HFFc6 (cell line): ENCODE data around the gene NXPH4. TPM values are rescaled to one million over a fixed set of nuclear protein-coding genes. Genes with fewer than 3 reads are reported as not detected.

Source experiments
- DNase-seq: peaks from one replicate; pipeline ENCODE4 v3.0.0-alpha.2; 2018
- H3K27ac Mint-ChIP-seq: 2 replicates; pipeline ENCODE4 v1.8.0; 2020; ENCODE audit warnings: mild to moderate bottlenecking, mixed read lengths
- H3K27me3 Mint-ChIP-seq: 2 replicates; pipeline ENCODE4 v1.8.0; 2021; ENCODE audit warnings: mild to moderate bottlenecking, moderate library complexity, mixed read lengths; ENCODE audit not compliant: insufficient read depth
- H3K36me3 Mint-ChIP-seq: 2 replicates; pipeline ENCODE4 v1.8.0; 2021; ENCODE audit warnings: low read depth, mixed read lengths
- H3K4me1 Mint-ChIP-seq: 2 replicates; pipeline ENCODE4 v1.8.0; 2020; ENCODE audit warnings: low read depth, mixed read lengths
- H3K4me3 Mint-ChIP-seq: 2 replicates; pipeline ENCODE4 v1.8.0; 2020; ENCODE audit warnings: mild to moderate bottlenecking, moderate library complexity, mixed read lengths
- H3K9me3 Mint-ChIP-seq: 2 replicates; pipeline ENCODE4 v1.8.0; 2020; ENCODE audit warnings: mild to moderate bottlenecking, mixed read lengths
- microRNA-seq: library from miRNA; unstranded; fragments of <30 nt; microRNA quantifications from one replicate; pipeline ENCODE4, GENCODE V29; 2019
- total RNA-seq, 6 experiments: library from RNA; stranded (reverse); fragmentation: NEBNext Ultra II Directional; extraction: Animal tissue kit (Norgen Biotek cat#: 25700); gene quantifications; 2 replicates in 1 of 6; 3 replicates in 5 of 6; pipeline ENCODE4 v1.2.3, GENCODE V29; 2021
- TF ChIP-seq, protein P1 (sequence below): fragments of 200-600 bp; sonication (generic); IDR thresholded peaks from 2 replicates; pipeline ENCODE4 v1.5.0; 2021; ENCODE audit warnings: antibody characterized with exemption, mild to moderate bottlenecking

NXPH4 gene
- total RNA-seq, 6 experiments from 2014 or later: 2.9 to 8.2 (median 3.9) TPM

DNA sequence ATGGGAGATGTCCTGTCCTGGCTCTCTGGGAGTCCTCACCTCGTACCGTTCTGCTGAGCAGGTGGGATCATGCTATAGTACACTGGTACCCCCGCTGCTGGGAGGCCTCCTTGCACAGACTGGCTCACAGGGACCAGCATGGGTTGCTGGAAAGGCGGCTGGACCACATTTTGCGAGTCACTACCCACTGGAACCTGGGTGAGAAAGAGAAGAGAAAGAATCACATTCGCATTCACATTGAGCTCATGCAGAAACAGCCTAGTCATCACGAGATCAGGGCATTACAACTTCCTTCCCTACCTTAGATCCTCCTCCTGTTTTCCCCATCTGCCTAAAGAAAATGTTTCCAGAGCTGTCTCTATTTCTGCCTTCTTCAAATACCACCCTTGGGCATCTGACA lies 51.7 kb downstream of the NXPH4 start:
- Mint-ChIP-seq H3K4me3 (no peak overlapping the region), H3K9me3 (no peaks in the 10 kb centered on the region), H3K4me1 (peaks cover 27% of the 10 kb centered on the region), H3K27ac (peak overlapping the region; percentile 70), H3K36me3 (peaks cover 14% of the 10 kb centered on the region), H3K27me3 (no peaks in the 10 kb centered on the region; the same call in 1 of the 2 replicates)
- peak; percentile 52 for DNase-seq
- TF ChIP-seq, protein P1, sequence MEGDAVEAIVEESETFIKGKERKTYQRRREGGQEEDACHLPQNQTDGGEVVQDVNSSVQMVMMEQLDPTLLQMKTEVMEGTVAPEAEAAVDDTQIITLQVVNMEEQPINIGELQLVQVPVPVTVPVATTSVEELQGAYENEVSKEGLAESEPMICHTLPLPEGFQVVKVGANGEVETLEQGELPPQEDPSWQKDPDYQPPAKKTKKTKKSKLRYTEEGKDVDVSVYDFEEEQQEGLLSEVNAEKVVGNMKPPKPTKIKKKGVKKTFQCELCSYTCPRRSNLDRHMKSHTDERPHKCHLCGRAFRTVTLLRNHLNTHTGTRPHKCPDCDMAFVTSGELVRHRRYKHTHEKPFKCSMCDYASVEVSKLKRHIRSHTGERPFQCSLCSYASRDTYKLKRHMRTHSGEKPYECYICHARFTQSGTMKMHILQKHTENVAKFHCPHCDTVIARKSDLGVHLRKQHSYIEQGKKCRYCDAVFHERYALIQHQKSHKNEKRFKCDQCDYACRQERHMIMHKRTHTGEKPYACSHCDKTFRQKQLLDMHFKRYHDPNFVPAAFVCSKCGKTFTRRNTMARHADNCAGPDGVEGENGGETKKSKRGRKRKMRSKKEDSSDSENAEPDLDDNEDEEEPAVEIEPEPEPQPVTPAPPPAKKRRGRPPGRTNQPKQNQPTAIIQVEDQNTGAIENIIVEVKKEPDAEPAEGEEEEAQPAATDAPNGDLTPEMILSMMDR: no peak

DNA sequence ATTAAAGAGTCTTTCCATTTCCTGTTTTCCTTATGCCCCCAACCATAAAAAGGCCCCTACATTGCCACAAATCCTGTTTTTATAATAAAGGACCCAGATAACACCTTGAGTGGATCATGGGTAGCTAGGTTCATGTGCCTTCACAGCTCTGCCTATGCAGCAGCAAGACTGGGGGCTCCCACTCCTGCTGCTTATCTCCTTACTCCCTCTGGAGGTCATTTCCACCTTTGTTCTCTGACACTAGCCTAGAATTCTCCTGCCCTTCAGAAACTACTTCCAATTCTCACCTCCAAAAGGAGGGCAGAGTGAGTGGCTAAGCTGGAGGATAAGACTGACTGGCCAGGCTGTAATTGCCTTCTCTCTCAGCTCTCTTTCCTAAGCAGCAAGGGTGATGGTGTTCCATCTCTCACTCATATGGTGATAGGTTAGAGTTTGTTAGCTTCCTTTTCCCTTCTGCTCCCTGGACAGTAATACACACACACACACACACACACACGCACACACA lies 54.4 kb downstream of the NXPH4 start:
- H3K27ac Mint-ChIP-seq: 0 out of 2 replicates have a peak overlapping the region, but pooled peaks have one; percentile 1
- no peak for DNase-seq
- no peak overlapping the region for H3K4me3 Mint-ChIP-seq
- no peaks in the 10 kb centered on the region for H3K9me3 Mint-ChIP-seq
- TF ChIP-seq, protein P1: peak; percentile 19; the same call in 1 of the 2 replicates
- peaks cover 23% of the 10 kb centered on the region for H3K36me3 Mint-ChIP-seq
- no peaks in the 10 kb centered on the region; the same call in 1 of the 2 replicates for H3K27me3 Mint-ChIP-seq
- H3K4me1 Mint-ChIP-seq: peaks cover 27% of the 10 kb centered on the region

DNA sequence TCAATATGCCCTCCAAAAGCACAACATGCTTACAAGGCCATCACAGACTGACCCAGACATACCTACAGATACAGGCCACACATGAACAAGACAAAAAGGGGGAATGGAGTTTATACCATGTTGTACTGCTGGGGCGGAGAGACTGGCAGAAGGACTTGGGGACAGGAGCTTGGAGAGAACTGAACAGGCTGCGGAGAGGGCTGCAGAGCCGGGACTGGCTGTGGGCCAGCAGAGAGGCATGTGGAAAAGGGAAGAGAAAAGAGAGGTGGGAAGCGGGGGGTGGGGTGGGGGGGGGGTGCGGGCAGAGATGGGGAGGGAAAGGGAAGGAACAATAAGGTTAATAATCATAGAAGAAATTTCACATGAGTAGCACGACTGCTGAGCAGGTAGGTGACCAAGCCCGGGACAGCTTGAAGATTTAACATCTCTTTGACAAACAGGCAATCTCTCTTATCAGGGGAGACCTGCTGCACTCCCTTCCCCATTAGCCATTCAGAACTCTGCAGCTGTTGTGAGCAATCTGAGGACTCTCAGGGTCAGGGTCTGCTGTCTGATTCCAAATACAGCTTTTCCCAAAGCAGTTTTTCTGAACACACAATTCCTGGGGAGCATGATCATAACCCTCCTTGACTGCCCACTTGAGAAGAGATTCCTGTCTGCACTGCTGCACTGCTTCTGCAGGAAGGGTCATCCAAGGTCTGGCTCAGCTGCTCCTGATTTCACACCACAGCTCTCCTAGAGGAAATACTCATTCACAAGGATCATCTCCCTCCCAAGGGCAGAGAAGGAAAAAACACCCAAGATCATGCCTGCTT lies 56.0 kb downstream of the NXPH4 start:
- peak overlapping the region; percentile 58 for H3K27ac Mint-ChIP-seq
- TF ChIP-seq, protein P1: no peak
- no peaks in the 10 kb centered on the region for H3K9me3 Mint-ChIP-seq
- peaks cover 27% of the 10 kb centered on the region for H3K4me1 Mint-ChIP-seq
- peaks cover 27% of the 10 kb centered on the region for H3K36me3 Mint-ChIP-seq
- H3K4me3 Mint-ChIP-seq: peak overlapping the region; percentile 4; the same call in 1 of the 2 replicates
- peak; percentile 43 for DNase-seq
- H3K27me3 Mint-ChIP-seq: no peaks in the 10 kb centered on the region; the same call in 1 of the 2 replicates

DNA sequence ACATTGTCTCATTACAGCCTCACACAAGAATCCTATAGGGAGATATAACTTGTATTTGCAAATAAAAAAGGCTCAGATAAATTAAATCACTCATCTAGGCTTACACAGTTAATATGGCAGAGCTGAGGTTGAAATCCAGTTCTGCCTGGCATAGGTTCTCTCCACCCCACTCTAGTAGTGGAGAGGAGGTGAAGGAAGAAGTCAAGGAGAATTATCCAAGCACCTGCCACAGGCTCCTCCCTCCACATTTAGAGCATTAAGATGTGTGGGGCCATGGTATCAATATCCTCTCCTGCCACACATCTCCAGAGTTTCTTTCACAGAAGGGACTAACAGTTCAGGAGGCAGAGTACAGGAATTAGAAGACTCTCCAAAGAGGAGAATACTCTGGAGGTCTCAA lies 56.9 kb downstream of the NXPH4 start:
- H3K36me3 Mint-ChIP-seq: peaks cover 22% of the 10 kb centered on the region
- peak overlapping the region; percentile 58 for H3K27ac Mint-ChIP-seq
- H3K27me3 Mint-ChIP-seq: no peaks in the 10 kb centered on the region; the same call in 1 of the 2 replicates
- H3K4me3 Mint-ChIP-seq: no peak overlapping the region
- TF ChIP-seq, protein P1: no peak
- H3K9me3 Mint-ChIP-seq: no peaks in the 10 kb centered on the region
- H3K4me1 Mint-ChIP-seq: peaks cover 22% of the 10 kb centered on the region
- DNase-seq: no peak

Small RNAs within 50 kb of the gene (microRNA-seq; reads per million reads assigned to microRNA genes)
- gene MIR1228: 58.7 reads per million, percentile 42 among the genes with 10 or more reads in this experiment

Other genes with a start within 250 kb of the NXPH4 start
- 1 to 10 TPM; 3.6 to 4.6 (median 3.9) TPM for gene ZBTB39, start 210.2 kb upstream of the NXPH4 start, total RNA-seq
- not detected for gene TAC3, start 200.3 kb upstream of the NXPH4 start, total RNA-seq
- under 1 TPM in 1 of 6 experiments, not detected in 5; 0.23 TPM for gene MYO1A, start 166.7 kb upstream of the NXPH4 start, total RNA-seq
- gene NEMP1, start 138.0 kb upstream of the NXPH4 start, total RNA-seq: 10 to 100 TPM; 13.0 to 22.1 (median 20.7) TPM
- gene NAB2, start 127.7 kb upstream of the NXPH4 start, total RNA-seq: 10 to 100 TPM; 37.9 to 48.1 (median 44.8) TPM
- 100 to 1,000 TPM in 1 of 6 experiments, 10 to 100 TPM in 5; 83.7 to 102 (median 93.5) TPM for gene STAT6, start 105.4 kb upstream of the NXPH4 start, total RNA-seq
- 100 to 1,000 TPM; 187 to 332 (median 201) TPM for gene LRP1, start 88.3 kb upstream of the NXPH4 start, total RNA-seq
- not detected for gene LRP1-AS, start 69.2 kb upstream of the NXPH4 start, total RNA-seq
- gene SHMT2, start 12.9 kb downstream of the NXPH4 start, total RNA-seq: 100 to 1,000 TPM; 112 to 127 (median 126) TPM
- gene STAC3, start 34.4 kb downstream of the NXPH4 start, total RNA-seq: 1 to 10 TPM in 1 of 6 experiments, under 1 TPM in 5; 0.21 to 1.1 (median 0.58) TPM
- 10 to 100 TPM; 33.7 to 39.4 (median 37.9) TPM for gene R3HDM2, start 214.2 kb downstream of the NXPH4 start, total RNA-seq
- gene INHBC, start 218.0 kb downstream of the NXPH4 start, total RNA-seq: not detected
- under 1 TPM in 5 of 6 experiments, not detected in 1; 0.12 to 0.34 (median 0.18) TPM for gene INHBE, start 238.5 kb downstream of the NXPH4 start, total RNA-seq
- gene GLI1, start 243.0 kb downstream of the NXPH4 start, total RNA-seq: 1 to 10 TPM; 3.9 to 5.8 (median 4.6) TPM